ENCODE data around the gene PIK3R4.

The PIK3R4 gene

DNA sequence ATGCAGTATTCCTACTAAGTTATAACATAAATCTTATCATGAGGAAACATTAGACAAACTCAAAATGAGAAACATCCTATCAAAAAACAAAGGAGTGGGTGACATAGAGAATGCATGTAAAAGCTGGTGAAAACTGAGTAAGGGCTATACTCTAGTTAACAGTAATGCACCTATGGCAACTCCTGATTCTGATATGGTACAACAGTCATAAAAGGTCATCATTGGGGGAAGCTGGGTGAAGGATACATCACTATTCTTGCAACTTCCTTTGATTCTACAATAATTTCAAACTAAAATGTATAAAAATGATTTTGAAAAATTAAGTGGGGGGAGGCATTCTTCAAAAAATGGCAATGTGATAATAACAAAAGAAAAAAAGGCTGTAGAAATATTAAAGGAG is 6.8 kb downstream of the PIK3R4 start:
- no peak for DNase-seq

DNA sequence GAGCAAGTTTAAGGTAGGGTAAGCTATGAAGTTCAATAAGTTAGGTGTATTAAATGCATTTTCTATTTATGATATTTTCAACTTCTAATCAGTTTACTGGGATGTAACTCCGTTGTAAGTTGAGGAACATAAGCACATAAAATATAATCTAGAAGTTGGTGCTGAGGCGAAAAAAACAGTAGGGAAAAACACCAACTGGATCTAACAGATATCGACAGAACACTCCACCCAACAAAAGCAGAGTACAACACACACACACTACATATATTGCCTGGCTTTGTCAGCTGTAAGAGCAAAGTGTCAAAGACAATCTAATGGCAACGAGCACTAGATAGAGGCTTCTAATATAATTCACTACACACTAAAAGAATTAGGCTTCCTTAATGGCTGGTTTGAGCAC is 8.4 kb downstream of the PIK3R4 start:
- no peak for DNase-seq

DNA sequence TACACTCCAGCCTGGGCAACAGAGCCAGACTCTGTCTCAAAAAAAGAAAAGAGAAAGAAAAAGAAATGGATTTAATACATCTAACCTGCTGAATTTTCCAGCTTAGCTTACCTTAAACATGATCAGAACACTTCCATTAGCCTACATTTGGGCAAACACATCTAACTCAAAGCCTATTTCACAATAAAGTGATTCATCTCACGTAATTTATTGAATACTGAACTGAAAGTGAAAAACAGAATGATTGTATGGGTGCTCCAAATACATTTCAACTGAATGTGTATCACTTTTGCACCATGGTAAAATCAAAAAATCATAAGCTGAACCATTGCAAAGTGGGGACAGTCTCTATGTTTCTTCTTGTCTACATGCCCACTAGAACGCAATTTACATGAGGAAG is 9.0 kb downstream of the PIK3R4 start:
- no peak for DNase-seq

GRCh38 chr3:130733236-130733875 is 13.3 kb downstream of the PIK3R4 start:
- no peak for DNase-seq

DNA sequence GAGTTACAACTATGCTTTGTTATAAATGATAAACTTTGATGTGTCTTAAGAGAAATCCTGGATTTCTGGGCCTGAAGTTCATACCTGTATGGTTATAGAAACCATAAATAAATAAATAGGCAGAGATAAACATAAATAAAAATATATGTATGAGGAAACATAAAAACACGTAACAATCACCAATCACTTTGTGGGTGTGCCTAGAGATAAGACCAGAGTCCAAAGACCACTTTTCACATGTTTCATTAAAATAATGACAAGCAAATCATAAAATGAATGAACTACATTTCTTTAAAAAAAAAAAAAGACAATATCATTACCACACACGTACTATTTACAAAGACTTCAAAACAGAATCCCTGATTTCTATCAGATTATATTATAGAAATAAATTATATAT is 14.1 kb downstream of the PIK3R4 start:
- no peak for DNase-seq

DNA sequence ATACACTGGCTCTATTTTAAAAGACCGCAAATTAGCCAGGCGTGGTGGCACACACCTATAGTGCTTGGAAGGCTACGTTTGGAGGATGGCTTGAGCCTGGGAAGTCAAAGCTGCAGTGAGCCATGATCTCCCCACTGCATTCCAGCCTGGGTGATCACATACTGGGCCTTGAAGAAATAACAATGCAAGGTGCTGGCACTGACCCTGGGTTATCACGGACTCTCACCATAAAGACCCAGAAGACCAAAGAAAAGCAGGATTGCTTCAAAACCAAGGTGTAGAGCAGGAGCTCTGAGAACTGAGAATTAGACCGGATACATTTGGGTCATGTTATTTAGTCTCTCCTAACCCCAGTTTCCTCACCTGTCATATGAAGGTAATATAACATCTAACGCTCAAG is 14.8 kb downstream of the PIK3R4 start:
- DNase-seq, result no peak

GRCh38 chr3:130729154-130729553 is 17.5 kb downstream of the PIK3R4 start:
- DNase-seq, result no peak

DNA sequence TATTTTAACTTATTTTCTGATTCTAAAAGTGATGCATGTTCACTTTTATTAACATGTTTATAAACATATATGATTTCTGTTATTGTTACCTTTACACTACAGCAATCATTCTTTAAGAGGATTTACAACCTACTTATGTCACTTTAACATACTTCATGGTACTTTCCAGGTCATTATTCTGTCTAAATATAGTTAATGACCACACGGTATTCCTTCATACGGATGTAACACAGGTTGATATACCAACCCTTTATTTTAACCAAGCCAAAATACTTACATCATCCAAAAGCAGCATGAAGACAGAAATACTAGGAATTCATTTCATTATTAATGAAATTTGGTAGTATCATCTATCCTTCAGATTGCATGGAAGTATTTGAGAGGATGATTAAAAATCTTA is 18.6 kb downstream of the PIK3R4 start:
- no peak for DNase-seq

DNA sequence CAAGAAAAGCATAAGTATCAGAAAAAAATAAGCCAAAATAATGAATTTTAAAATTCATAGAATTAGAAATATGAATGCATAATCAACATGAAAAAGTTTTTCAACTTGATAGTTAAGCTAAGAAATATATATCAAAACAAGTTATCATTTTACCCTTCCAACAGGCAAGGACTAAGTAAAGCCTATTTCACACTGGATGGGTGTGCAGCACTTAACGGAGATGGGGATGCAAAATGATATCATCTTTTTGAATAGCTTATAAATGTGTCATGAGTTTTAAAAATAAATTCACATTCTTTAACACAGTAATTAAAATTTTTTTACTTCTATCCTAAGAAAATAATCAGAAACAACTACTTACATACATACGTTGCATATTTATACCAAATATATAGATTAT is 20.9 kb downstream of the PIK3R4 start:
- no peak for DNase-seq

- DNase-seq, result no peak
Observed at GRCh38 chr3:130715616-130716015, 31.0 kb downstream of the PIK3R4 start.

DNA sequence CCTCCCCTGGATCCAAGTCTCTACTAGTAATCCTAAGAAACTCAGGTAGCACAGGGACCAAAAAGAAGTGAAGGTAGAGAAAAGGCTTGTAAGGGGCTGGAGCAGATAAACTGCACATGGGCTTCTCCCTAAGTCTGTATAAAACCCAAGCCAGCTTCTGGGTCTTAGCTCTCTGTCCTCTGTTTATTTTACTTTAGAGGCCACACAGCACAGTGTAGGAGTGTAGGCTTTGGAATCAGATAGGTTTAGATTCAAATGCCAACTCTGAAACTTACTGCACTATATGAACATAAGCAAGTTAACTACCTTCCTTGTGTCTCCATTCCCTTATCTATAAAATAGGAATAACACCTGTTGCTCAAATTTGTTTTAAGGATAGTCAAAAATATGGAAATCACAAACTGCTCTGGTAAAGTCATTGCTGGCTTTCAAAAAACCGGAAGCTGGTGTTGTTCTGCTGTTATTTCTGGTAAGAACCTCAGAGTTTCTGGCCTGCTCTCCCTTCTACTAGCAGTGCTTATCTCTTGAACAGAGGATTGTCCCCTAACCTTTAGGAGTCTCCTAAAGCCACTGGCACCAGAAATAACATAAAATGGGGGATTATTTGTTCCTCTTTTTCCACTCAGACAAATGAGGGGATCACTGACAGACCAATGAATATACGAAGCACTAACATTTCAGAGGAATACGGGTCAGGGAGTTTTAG is 33.8 kb downstream of the PIK3R4 start:
- no peak for DNase-seq

GRCh38 chr3:130711565-130712324 is 34.9 kb downstream of the PIK3R4 start:
- DNase-seq, result no peak

- DNase-seq, result no peak
Observed at GRCh38 chr3:130709671-130710070, 37.0 kb downstream of the PIK3R4 start.

GRCh38 chr3:130707902-130708601 is 38.6 kb downstream of the PIK3R4 start:
- DNase-seq, result no peak

DNA sequence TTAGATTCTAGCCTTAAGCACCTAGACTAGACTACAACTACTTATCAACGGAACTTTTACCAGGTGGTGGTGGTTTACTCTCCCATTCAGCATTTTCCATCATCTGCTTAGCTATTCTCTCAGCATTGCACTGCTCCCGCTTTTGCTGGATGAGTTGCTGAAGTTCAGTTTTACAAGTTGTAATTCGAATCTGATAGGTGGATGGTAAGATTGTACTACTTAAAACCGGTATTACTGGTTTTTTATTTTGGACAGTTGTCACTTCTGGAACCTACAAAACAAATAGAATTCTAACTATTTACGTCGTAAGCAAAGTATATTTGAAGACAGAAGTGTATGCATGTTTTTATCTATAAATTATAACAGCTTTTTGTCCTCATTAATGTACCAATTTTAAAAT is 41.1 kb downstream of the PIK3R4 start:
- no peak for DNase-seq

DNA sequence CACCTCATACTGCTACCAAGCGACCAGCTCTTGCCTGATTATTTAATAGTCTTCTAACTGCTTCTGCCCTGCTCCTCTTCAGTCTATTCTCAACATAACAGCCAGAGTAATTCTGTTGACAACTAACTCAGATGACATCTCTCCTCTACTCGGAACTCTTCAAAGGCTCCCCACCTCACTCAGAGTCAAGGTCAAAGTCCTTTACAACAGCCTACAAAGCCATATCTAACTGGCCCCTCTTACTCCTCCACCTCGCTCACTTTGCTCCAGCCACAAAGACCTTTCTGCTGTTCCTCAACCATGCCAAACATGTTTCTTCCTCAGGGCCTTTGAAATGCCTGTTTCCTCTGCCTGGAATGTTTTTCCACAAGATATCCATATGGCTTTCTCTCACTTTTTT is 43.6 kb downstream of the PIK3R4 start:
- no peak for DNase-seq

- DNase-seq, result no peak
Observed at GRCh38 chr3:130700541-130700940, 46.1 kb downstream of the PIK3R4 start.

DNA sequence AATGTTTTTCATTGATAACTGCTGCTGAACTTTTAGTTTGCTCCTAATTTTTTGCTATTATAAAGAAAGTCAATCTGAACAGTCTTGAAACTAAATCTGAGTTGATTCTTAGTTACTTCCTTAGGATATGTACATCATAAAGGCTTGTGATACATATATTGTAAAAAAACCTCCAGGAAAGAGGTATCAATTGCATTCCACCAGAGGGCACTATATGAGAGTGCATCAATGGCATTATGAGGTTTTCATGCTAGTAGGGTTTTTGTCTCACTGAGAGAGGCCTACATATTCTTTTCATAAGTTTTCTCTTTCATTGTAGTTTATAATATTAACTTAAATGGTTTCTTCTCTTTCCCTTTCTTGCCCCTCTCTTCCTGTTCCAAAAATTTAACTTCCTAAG is 46.9 kb downstream of the PIK3R4 start:
- no peak for DNase-seq

GRCh38 chr3:130693314-130693713 is 53.3 kb downstream of the PIK3R4 start:
- no peak for DNase-seq

DNA sequence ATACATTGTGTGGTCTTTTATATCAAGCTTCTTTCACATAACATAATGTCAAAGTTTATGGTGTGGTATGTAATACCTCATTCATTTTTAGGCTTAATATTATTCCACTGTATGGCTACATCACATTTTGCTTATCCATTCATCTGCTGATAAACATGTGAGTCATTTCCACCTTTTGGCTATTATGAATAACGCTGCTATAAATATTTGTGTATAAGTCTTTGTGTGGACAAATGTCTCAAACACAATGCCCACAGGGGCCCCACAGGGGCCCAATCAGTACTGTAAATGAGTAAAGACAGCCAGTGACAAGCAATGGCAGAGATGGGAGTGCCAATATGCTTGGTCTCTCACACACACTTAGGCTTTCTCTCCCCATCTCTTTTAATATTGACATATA is 54.2 kb downstream of the PIK3R4 start:
- no peak for DNase-seq

DNA sequence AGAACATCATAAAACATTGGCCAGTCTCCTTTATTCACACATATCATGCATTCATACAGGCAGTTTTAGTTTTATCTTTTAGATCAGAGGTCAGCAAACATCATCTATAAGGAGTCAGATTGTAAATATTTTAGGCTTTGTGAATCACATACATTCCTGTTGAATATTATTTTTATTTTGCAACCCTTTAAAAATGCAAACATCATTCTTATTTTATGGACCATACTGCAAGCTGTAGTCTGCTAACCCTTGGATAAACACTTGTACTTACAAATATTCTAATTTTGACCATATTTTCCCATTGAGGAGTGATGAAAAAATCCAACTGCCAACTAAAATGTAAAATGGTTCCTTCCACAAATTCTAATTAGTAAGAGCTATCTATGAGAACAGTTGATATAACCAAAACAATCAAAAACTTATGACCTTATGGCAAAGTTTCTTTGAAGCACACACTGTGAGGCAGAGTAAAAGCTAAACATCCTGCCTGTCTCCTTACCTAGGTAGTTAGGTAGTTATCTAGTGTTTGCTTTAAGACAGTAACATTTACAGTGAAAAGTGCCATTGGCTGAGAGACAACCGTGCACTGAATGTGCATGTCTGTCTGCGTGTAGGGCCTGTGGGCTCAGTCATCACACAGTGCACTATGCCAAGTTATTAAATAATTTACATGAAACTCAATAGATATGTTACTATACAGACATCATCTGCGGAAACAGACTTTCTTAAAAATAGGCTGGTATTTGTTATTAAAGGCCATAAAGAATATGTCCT is 57.7 kb downstream of the PIK3R4 start:
- DNase-seq, result no peak

GRCh38 chr3:130688015-130688688 is 58.5 kb downstream of the PIK3R4 start:
- no peak for DNase-seq

All from NCI-H187 (cell line).